Stimulated activated CD4-positive, alpha-beta T cell treated with anti-CD3 and anti-CD28 coated beads, TNF-alpha, amount 100 ng/mL, for 48 hours (primary cell): ENCODE results near the gene SYT7.

Source experiments
- DNase-seq, 3 donors: peaks; one replicate each; pipeline ENCODE4 v3.0.0-alpha.2; 2020; ENCODE audit warnings: low read depth in 3 of 3

The SYT7 gene

GRCh38 chr11:61580271-61580888 lies 496 bp downstream of the SYT7 start:
- no peak for DNase-seq

GRCh38 chr11:61579676-61580270 lies 1.1 kb downstream of the SYT7 start:
- DNase-seq = no peak

DNA sequence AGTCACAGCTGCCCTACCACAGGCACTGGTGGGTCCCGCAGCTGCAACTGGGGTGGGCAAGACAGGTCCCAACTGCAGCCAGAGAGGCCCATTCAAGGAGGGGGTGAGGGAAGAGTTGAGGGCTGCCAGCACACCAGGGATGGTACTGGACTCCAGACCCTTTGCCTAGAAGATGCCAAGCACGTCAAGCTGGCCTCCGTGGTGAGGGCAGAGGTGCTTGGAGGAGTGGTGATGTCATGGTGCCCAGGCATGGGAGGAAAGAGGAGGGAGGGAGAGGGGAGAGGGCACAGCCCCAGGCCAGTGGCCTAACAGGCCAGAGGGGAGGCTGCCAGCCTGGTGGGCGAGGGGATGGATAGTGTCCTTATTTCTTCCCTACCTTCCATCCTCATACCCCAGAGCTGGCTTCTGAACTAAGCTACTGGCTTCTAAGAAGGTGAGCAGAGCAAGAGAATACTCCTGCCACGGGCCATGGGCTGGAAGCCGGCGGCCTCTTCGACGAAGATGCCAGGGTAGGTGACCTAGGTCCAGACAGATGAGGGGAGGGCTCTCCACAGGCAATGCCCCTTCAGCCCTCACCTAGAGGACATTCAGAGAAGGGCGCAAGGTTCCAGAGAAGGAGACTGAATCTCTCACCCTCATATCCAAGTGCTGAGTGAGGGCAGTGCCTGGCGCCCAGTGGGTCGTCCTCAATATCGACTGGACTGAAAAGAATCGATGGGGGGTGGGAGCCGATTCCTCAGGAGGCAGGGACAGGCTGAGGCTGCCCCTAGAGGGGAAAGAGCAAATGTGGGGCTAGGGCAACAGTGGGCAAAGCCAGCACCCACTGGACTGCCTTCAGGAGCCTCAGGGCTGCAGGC lies 1.8 kb downstream of the SYT7 start:
- DNase-seq = no peak

DNA sequence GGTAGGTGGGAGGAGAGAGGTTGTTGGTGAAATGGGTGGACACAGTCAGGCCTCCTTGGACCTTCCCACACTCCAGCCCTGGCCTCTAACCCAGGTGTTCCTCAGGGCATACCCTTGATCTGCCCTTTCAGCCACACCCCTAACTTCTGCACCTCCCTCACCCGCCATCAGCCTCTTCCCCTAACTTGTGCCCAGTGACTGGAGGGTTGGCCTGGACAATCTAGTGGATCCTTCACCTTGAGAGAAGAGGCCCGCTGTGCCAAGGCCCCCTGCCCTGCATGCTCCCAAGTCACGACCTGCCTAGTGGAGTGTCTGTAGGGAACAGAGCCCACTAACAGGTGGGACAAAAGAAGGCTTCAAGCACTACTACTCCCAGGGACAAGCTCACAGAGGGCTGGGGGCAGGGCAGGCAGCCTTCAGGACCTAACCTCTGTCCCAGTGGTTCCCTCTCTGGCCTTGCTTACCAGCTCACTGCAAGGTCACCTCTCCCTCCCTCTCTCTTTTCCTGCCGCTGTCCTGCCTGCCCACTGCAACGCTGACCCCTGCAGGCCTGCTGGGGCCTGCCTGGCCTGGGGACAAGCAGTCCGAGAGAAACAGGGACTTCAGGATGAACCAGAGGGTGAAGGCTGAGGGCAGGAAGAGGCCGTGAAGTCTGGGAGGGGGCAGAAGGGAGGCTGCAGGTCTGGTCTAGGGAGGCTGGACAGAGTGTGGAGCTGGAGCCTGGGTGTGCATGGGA lies 3.3 kb downstream of the SYT7 start:
- no peak for DNase-seq

- DNase-seq = no peak
Observed at GRCh38 chr11:61575886-61576861, 4.7 kb downstream of the SYT7 start.

DNA sequence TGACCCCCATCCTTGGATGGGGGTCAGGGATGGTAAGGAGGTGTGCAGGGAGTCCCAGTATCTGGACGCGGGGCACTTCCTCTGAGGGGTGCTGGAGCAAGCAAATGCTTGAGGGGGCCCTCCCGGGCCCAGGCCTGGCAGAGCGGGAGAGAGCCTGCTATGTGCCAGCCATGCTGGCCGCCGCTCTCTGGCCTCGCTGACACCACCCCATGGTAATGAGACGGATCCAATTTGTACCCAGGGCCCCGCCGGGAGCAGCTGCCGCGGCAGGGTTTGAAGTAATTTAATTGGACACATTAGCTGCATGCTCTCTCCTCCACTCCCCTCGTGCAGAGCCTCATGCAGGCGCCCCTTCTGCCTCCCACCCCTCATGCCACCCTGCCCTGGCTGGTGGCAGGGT lies 6.3 kb downstream of the SYT7 start:
- no peak for DNase-seq

- DNase-seq = no peak
Observed at GRCh38 chr11:61572913-61573312, 8.0 kb downstream of the SYT7 start.

DNA sequence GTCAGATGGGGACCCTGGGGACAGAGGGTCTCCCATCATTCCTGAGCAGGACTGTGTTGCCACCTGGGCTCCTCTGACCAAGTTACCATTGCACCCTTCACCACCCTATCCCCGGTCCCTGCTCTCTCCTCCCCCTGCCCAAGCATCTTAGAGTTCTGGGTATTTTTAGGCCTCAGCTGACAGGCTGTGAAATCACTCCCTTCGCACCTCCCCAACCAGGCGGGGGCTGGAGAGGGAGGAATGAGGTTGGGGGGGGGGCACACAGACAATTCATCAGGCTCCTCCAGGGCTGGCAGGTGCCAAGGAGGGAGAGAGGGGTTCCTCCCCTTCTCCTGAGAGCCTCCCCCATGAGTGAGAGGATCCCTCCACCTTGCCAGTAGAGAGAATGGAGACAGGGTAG lies 9.0 kb downstream of the SYT7 start:
- no peak for DNase-seq

DNA sequence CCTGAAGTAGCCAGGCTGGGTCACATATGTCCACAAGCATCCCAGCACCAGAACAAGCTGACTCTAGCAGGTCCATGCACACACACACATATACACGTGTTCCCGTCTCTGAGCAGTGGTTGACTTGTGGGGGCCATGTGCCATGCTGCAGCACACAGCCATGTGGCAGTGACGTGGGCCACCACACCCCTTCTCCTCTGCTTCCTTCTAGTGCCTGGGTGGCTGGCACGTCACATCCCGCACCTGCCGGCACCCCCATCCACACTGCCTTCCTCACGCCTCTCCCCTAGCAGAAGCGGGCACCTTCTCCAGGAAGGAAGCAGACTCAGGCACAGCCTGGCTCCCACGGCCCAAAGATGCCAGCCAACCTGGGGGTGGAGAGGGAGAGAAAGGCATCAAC lies 9.5 kb downstream of the SYT7 start:
- no peak for DNase-seq

GRCh38 chr11:61569701-61570100 lies 11.2 kb downstream of the SYT7 start:
- no peak for DNase-seq

DNA sequence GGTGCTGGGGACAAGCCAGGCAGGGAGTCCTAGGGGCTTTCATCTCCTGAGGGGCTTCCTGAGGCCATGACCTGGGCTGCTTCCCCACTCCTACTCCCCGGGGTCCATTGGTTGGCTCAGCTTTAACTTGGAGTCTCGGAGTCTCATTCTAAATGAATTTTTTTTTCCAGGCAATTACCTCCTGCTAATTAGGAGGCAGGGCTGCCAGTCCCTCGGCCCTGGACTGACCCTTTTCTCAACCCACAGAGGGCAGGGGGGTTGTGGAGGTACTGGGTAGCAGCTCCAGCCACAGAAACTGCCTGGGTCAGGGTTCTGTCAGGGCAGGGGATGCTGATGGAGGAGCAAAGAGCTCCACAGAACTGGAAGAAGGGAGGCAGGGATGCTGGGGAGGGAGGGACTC lies 11.9 kb downstream of the SYT7 start:
- DNase-seq = no peak

DNA sequence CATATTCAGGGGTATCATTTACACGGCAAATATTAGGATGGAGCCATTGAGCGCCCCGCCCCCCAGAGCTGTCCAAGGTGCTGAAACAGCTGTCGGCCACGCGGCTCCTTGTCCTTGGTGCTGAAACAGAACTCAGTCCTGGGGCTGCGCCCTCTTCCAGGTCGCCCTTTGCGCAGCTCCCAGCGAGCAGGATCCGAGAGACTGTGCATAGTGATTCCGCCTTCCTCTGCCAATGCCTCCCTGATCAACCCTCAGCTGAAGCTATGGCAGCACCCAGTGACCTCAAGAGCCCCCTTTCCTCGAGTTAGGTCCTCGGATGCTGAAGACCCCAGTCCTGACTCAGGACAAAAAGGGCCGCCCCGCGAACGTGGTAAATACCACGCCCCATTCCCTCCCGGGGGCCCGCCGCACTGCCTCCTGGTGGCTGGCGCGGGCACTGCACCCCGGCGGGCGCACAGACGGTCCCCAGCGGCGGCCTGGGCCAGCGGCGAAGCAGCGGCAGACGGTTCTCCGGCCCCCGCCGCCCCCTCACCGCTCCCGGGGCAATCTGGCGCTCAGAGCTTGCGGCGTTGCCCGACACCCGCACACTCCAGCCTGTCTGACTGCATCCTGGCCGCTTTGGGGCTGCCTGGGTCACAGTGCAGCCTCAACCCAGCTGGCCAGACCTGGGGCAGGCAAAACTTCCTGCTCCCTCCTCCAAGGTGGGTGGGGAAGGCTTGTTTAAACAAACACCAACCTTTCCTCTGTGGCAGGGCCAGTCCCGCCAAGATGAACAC lies 13.4 kb downstream of the SYT7 start:
- DNase-seq = peak; percentile 56 to 67 (median 57)

DNA sequence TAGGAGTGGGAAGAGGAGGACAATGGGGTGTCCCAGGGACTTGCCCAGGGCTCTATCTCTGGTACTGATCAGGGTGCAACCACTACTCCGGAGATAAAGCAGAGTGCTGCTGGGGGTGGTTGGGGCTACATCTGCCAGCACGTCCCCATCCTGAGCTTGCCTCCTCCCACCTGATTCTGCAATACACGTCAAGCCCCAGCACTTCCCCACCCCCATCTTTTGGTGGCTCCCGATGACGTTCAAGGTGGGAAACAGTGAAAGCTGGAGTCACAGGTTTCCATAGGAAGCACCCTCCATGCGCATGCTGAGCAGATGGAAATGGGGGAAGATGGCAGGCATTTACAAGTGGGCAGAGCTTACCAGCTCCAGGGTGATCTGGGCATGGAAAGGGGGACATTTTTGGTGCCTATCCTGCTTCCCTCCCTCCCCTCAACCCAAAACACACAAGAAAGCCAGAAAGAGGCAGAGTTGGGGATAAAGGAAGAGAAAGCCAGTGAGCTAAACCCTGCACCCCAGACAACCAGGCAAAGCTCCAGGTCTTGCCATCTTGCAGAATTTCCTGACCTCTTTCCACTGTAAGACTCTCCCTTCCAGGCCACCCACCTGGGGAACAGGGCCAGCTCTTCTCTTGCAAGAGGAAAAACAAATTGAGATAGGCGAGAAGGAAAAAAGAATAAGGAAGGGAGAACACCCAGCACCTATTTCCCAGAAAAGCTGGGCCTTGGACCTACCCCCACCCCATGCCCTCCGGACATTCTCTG lies 15.8 kb downstream of the SYT7 start:
- no peak for DNase-seq

DNA sequence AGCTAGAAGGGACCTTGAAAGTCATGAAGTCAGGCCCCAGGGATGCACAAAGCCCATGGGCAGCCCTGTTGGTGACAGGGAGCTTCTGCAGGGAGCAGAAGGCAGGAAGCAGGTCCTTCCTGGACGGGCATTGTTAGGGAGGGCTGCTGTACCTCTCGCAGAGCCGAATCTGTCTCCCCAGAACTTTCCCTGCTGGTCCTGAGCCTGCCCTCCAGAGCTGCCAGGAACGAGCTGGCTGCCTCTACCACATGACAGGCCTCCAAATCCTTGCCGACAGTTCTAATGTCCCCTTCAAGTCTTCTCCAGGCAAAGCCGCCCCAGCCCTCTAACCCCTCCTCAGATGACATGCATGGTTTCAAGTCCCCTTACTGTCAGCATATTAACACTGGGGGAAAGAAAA lies 20.1 kb downstream of the SYT7 start:
- DNase-seq = no peak

- no peak for DNase-seq
Observed at GRCh38 chr11:61556621-61557020, 24.3 kb downstream of the SYT7 start.

- no peak for DNase-seq
Observed at GRCh38 chr11:61555978-61556377, 24.9 kb downstream of the SYT7 start.

DNA sequence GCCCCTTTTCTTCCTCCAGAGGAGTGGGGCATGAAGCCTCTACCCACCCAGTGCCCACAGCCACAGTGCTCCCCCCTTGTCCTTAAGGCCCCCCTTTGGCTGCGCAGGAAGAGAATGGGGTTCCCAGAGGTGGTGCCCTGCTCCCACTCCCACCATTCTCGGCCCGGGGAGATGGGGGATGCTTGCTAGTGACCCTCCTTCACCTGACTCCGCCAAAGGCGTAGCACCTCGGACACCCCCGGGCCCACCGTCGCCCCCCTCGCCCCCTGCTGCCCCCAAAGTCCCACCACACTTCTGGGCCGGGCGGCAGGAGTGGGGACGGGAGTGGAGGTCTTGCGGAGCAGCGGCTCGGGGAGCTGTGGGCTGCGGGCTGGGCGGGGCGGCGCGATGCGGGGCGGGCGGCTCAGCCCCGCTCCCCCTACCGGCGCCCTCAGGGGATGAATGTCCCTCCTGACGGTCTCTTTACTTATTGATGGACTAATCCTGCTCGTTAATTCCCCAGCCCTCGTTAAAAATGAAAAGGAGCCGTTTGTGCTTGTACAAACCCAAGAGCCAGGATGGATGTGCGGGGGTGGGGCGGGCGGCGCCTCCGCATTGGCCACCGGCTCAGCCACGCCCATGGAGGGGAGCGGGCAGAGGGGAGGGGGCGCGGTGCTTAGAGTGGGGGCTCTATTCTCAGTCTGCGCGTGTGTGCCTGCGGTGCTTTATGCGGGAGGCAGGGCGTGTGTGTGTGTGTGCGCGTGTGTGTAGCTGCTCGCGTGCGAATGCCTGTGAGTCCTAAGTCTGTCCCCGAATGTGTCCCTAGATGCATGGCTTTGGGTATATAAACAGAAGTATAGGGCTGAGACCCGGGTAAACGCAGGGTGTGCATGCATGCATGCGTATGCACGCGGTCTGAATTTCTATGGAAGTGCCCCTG lies 25.6 kb downstream of the SYT7 start:
- no peak for DNase-seq

- no peak for DNase-seq
Observed at GRCh38 chr11:61554172-61554988, 26.5 kb downstream of the SYT7 start.
